ENCODE data around the gene FKBP1A. TPM values are rescaled to one million over a fixed set of nuclear protein-coding genes. Genes with fewer than 3 reads are reported as not detected.

Gene FKBP1A
- total and polyA plus RNA-seq, 10 of the 15 experiments (the other 5 are each of a cell fraction or from before 2014, with no cell fraction given) = 103 to 687 (median 254) TPM

- no peak for TF ChIP-seq NFXL1 (IDR thresholded peaks at IDR 0.05; ENCODE audit: borderline replicate concordance)
- TF ChIP-seq RUNX3 (IDR thresholded peaks at IDR 0.05; ENCODE audit: low read length) = peak; percentile 42; the same call in 1 of the 2 replicates
- no peak for TF ChIP-seq KDM1A (IDR thresholded peaks at IDR 0.05; ENCODE audit: borderline replicate concordance)
- TF ChIP-seq MXI1 (IDR thresholded peaks at IDR 0.05; ENCODE audit: low read depth, low read length) = peak; percentile 80
- TF ChIP-seq KAT2A (conservative IDR thresholded peaks at IDR 0.05; ENCODE audit: control insufficient read depth, low read depth, low read length) = no peak
- no peak for TF ChIP-seq HSF1 (IDR thresholded peaks at IDR 0.05; ENCODE audit: low read depth, low read length)
- TF ChIP-seq ZNF217 (IDR thresholded peaks at IDR 0.05) = no peak
- TF ChIP-seq RCOR1 (conservative IDR thresholded peaks at IDR 0.05; ENCODE audit: low read depth, low read length) = no peak
- peak; percentile 90 for TF ChIP-seq YY1 (IDR thresholded peaks at IDR 0.05; ENCODE audit: low read depth, low read length)
- TF ChIP-seq CBFB (IDR thresholded peaks at IDR 0.05; ENCODE audit: low read depth) = no peak
- 0 out of 2 replicates have a peak, but pooled peaks have one; percentile 58 for TF ChIP-seq TCF3 (IDR thresholded peaks at IDR 0.05; ENCODE audit: borderline replicate concordance, insufficient read depth, low read depth, low read length)
- TF ChIP-seq NR2C2 (IDR thresholded peaks at IDR 0.05; ENCODE audit: borderline replicate concordance, control insufficient read depth, insufficient read length, low read depth) = no peak
- no peak for TF ChIP-seq SRF (IDR thresholded peaks at IDR 0.05; ENCODE audit: low read depth in 2 of 2, low read length in 2 of 2)
- peak; percentile 19; the same call in 1 of the 2 replicates for TF ChIP-seq SREBF1 (IDR thresholded peaks at IDR 0.05; ENCODE audit: low read length)
- TF ChIP-seq FOXM1 (IDR thresholded peaks at IDR 0.05; ENCODE audit: low read depth, low read length) = no peak
- TF ChIP-seq POLR2AphosphoS2 (IDR thresholded peaks at IDR 0.05; ENCODE audit: low read depth, low read length) = peak; percentile 52; the same call in 1 of the 2 replicates
- TF ChIP-seq GATAD2B (conservative IDR thresholded peaks at IDR 0.05; ENCODE audit: low read depth) = peak; percentile 72
- no peak for TF ChIP-seq RFX5 (IDR thresholded peaks at IDR 0.05; ENCODE audit: low read depth, low read length)
- 0 out of 2 replicates have a peak, but pooled peaks have one; percentile 41 for TF ChIP-seq RELB (IDR thresholded peaks at IDR 0.05; ENCODE audit: low read depth)
- peak; percentile 79 for TF ChIP-seq NRF1 (conservative IDR thresholded peaks at IDR 0.05; ENCODE audit: low read depth, low read length)
- no peak for TF ChIP-seq PKNOX1 (IDR thresholded peaks at IDR 0.05)
- peak; percentile 81; the same call in 1 of the 2 replicates for TF ChIP-seq HDAC2 (IDR thresholded peaks at IDR 0.05)
- no peak for TF ChIP-seq HDAC6 (IDR thresholded peaks at IDR 0.05; ENCODE audit: unreplicated experiment)
- no peak for TF ChIP-seq E2F4 (IDR thresholded peaks at IDR 0.05; ENCODE audit: low read depth, low read length)
- TF ChIP-seq USF2 (IDR thresholded peaks at IDR 0.05; ENCODE audit: borderline replicate concordance, low read depth, low read length) = no peak
Measured at GRCh38 chr20:1392693-1393506, at the start of gene FKBP1A (continued).

All from GM12878 (cell line).